H1 (cell line): Measurements from ENCODE around the gene RND3.

ENCODE experiments used
- BRCA1 ChIP-seq: IDR thresholded peaks from 2 replicates; pipeline ENCODE4 v1.6.1; 2012; ENCODE audit warnings: low read depth, low read length, improper control_type of control experiment
- CREB1 ChIP-seq: IDR thresholded peaks from 2 replicates; pipeline ENCODE4 v1.6.1; 2012; ENCODE audit warnings: inconsistent platforms
- EP300 ChIP-seq, 2 experiments: IDR thresholded peaks; 1 replicate in 1 of 2; 2 replicates in 1 of 2; pipeline ENCODE4 v1.6.1; 2011 to 2012; ENCODE audit warnings: low read depth in 2 of 2, low read length in 2 of 2, mild to moderate bottlenecking in 2 of 2, borderline replicate concordance in 1 of 2, inconsistent platforms in 1 of 2, moderate library complexity in 1 of 2
- EZH2 ChIP-seq: fragments of 200-600 bp; sonication (generic); IDR thresholded peaks from 2 replicates; pipeline ENCODE4 v1.7.1; 2012; ENCODE audit warnings: low read depth, mild to moderate bottlenecking, moderate library complexity, low read length, inconsistent platforms; ENCODE audit not compliant: severe bottlenecking
- POLR2A ChIP-seq, 2 experiments: IDR thresholded peaks; 1 replicate in 1 of 2; 2 replicates in 1 of 2; pipeline ENCODE4 v1.6.1; 2011; ENCODE audit warnings: low read depth in 2 of 2, low read length in 2 of 2, mild to moderate bottlenecking in 2 of 2; ENCODE audit errors: control extremely low read depth in 1 of 2
- POLR2AphosphoS5 ChIP-seq: IDR thresholded peaks from 2 replicates; pipeline ENCODE4 v1.6.1; 2011; ENCODE audit warnings: low read depth, low read length
- SP2 ChIP-seq: IDR thresholded peaks from 2 replicates; pipeline ENCODE4 v1.6.1; 2012; ENCODE audit warnings: mild to moderate bottlenecking, low read length, inconsistent platforms
- TAF1 ChIP-seq: IDR thresholded peaks from 2 replicates; pipeline ENCODE4 v1.6.1; 2011; ENCODE audit warnings: mild to moderate bottlenecking, low read depth, low read length
- TF ChIP-seq, protein P1 (sequence below), 3 experiments: IDR thresholded peaks; 1 replicate in 2 of 3; 2 replicates in 1 of 3; pipeline versions ENCODE4 v1.5.1 to v1.6.1; 2011; ENCODE audit warnings: low read length in 3 of 3, mild to moderate bottlenecking in 3 of 3, inconsistent platforms in 2 of 3, low read depth in 1 of 3, moderate library complexity in 1 of 3; ENCODE audit not compliant: insufficient read depth in 1 of 3; ENCODE audit errors: control extremely low read depth in 1 of 3

- TF ChIP-seq, protein P1, sequence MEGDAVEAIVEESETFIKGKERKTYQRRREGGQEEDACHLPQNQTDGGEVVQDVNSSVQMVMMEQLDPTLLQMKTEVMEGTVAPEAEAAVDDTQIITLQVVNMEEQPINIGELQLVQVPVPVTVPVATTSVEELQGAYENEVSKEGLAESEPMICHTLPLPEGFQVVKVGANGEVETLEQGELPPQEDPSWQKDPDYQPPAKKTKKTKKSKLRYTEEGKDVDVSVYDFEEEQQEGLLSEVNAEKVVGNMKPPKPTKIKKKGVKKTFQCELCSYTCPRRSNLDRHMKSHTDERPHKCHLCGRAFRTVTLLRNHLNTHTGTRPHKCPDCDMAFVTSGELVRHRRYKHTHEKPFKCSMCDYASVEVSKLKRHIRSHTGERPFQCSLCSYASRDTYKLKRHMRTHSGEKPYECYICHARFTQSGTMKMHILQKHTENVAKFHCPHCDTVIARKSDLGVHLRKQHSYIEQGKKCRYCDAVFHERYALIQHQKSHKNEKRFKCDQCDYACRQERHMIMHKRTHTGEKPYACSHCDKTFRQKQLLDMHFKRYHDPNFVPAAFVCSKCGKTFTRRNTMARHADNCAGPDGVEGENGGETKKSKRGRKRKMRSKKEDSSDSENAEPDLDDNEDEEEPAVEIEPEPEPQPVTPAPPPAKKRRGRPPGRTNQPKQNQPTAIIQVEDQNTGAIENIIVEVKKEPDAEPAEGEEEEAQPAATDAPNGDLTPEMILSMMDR (IDR thresholded peaks at IDR 0.05; ENCODE audit: control extremely low read depth in 1 of 3, insufficient read depth in 1 of 3, low read depth in 1 of 3, low read length in 3 of 3), result no peak
- no peak for TF ChIP-seq TAF1
- no peak for TF ChIP-seq EZH2
- TF ChIP-seq POLR2A (IDR thresholded peaks at IDR 0.05; ENCODE audit: control extremely low read depth in 1 of 2, low read depth in 2 of 2, low read length in 2 of 2), result no peak; a peak in 1 of 3 replicates
- TF ChIP-seq POLR2AphosphoS5, result no peak
- no peak for TF ChIP-seq CREB1
- TF ChIP-seq SP2, result no peak
- no peak for TF ChIP-seq EP300 (IDR thresholded peaks at IDR 0.05; ENCODE audit: borderline replicate concordance in 1 of 2, low read depth in 2 of 2, low read length in 2 of 2)
- TF ChIP-seq BRCA1, result no peak
These were observed 4.6 kb downstream of the RND3 start for GRCh38 chr2:150482667-150483400.
